OCI-LY7 (cell line): ENCODE data around the gene HLA-DOA.

Experiments
- CTCF ChIP-seq: fragments of 200-600 bp; sonication (generic); conservative IDR thresholded peaks from 2 replicates; pipeline ENCODE4 v1.5.1; 2014; ENCODE audit warnings: mild to moderate bottlenecking, antibody characterized with exemption, low read length, moderate library complexity, mixed read lengths
- EZH2phosphoT487 ChIP-seq: fragments of 200-600 bp; sonication (generic); IDR thresholded peaks from 2 replicates; pipeline ENCODE4 v1.6.1; 2018; ENCODE audit warnings: low read depth, borderline replicate concordance, mild to moderate bottlenecking, mixed run types, antibody characterized with exemption, low read length, moderate library complexity, mixed read lengths

- TF ChIP-seq CTCF = no peak
- TF ChIP-seq EZH2phosphoT487 = no peak
Measured at GRCh38 chr6:32975886-32976285, 33.5 kb downstream of the HLA-DOA start.
